Omental fat pad (tissue), 4 donors: ENCODE data around the gene IREB2. TPM values are rescaled to one million over a fixed set of nuclear protein-coding genes. Genes with fewer than 3 reads are reported as not detected.

Experiments
- ATAC-seq: fragments of 150-250 bp; one replicate; pipeline ENCODE4 v1.9.1; 2016; ENCODE audit warnings: mild to moderate bottlenecking, moderate library complexity; ENCODE audit not compliant: low FRiP score
- DNase-seq: peaks from one replicate; pipeline ENCODE4 v3.0.0-alpha.2; 2019; ENCODE audit warnings: low spot score
- total RNA-seq, 4 donors: library from RNA; depleted of rRNA; stranded (reverse); fragments of >200 nt; gene quantifications; one replicate each; pipeline ENCODE4 v1.1.0, GENCODE V29; 2016
- TF ChIP-seq, protein P1 (sequence below), 3 donors: fragments of 450-650 bp; IDR thresholded peaks; one replicate each; pipeline ENCODE4 v1.5.1; 2016 to 2017; ENCODE audit warnings: antibody characterized with exemption in 3 of 3, mild to moderate bottlenecking in 3 of 3, moderate library complexity in 2 of 3

IREB2 gene
- total RNA-seq, 4 donors from 2014 or later = 24.0 to 46.5 (median 33.2) TPM

DNA sequence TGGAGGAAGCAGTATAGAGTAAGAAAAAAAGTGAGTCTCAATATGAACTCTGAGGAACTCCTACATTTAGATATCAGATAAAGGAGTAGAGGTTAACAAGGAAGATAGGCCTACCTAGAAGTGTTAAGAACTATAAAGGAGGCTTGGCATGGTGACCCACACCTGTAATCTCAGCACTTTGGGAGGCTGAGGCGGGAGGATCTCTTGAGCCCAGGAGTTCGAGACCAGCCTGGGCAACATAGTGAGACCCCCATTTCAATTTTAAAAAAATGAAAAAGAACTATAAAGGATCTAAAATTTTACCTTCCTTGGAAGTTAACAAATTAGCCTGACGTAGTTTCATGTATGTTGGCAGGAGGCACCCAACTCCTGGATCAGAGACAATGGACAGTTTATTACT is 14.5 kb downstream of the IREB2 start:
- TF ChIP-seq, protein P1, sequence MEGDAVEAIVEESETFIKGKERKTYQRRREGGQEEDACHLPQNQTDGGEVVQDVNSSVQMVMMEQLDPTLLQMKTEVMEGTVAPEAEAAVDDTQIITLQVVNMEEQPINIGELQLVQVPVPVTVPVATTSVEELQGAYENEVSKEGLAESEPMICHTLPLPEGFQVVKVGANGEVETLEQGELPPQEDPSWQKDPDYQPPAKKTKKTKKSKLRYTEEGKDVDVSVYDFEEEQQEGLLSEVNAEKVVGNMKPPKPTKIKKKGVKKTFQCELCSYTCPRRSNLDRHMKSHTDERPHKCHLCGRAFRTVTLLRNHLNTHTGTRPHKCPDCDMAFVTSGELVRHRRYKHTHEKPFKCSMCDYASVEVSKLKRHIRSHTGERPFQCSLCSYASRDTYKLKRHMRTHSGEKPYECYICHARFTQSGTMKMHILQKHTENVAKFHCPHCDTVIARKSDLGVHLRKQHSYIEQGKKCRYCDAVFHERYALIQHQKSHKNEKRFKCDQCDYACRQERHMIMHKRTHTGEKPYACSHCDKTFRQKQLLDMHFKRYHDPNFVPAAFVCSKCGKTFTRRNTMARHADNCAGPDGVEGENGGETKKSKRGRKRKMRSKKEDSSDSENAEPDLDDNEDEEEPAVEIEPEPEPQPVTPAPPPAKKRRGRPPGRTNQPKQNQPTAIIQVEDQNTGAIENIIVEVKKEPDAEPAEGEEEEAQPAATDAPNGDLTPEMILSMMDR (IDR thresholded peaks at IDR 0.05) = no peak
- DNase-seq (no peak), ATAC-seq (no peak)

DNA sequence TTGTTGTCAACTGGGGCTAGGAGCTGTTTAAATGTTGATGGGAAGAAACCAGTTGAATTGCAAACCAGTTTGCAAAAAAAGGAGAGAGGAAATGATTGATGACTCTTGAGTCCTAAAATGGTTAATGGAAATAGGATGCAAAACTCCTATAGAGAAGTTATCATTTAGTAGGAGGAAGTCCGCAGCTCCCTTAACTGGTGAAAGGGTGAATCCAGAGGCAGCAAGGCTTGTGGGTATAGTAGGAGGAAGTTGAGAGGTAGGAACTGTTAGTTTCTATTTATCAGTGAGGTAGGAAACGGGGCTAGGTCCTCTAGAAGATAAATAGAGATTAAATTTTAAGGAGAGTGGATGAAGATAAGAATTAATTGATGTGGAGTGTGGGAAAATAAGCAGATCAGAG is 15.4 kb downstream of the IREB2 start:
- TF ChIP-seq, protein P1 (IDR thresholded peaks at IDR 0.05) = no peak
- DNase-seq (no peak), ATAC-seq (no peak)

DNA sequence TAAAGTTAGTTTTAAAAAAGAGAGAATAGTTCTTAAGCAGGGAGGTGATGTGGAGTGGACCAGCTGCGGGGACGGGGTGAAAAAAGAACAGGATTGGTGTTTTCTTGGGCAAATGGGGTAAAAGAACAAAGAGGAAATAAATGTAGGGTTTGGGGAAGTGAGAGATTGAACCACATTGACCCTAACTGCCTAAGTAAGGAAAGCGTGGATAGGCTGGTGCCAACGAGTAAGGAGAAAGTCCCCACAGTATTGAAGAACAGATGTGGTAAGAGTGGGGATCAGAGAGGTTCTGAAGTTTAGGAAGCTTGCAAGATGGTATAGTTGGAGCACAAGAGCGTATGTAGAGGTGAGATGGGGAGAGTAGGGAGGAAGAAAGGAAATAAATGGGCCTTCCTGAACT is 17.0 kb downstream of the IREB2 start:
- TF ChIP-seq, protein P1 (IDR thresholded peaks at IDR 0.05) = no peak
- DNase-seq (no peak), ATAC-seq (no peak)

DNA sequence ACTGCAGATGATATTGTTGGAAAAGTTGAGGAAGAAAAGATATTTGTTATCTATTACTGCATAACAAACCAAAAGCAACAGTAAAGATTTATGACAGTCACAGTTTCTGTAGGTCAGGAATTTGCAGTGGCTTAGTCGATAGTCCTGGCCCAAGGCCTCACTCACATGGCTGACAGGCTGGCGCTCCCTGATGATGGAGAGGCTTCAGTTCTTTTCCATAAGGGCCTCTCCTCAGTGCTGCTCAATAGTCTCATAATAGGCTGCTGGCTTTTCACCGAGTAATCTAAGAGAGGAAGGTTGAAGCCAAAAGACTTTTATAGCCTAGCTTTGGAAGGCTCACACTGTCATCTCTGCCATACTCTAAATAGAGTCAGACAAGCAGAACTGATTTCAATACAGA is 17.7 kb downstream of the IREB2 start:
- TF ChIP-seq, protein P1 (IDR thresholded peaks at IDR 0.05) = no peak
- DNase-seq (no peak), ATAC-seq (no peak)

DNA sequence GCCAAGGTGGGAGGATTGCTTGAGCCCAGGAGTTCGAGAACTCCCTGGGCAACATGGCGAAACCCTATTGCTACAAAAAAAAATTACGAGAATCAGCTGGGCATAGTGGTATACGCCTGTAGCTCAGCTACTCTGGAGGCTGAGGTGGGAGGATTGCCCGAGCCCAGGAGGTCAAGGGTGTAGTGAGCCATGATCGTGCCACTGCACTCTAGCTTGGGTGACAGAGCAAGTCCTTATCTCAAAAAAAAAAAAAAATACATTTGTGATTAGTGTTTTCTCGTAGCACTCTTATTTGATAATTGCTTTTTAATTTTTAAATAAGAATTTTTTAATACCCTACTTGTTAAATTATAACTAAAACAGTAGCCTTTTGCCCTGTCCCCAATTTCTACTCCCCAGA is 18.4 kb downstream of the IREB2 start:
- DNase-seq = no peak

DNA sequence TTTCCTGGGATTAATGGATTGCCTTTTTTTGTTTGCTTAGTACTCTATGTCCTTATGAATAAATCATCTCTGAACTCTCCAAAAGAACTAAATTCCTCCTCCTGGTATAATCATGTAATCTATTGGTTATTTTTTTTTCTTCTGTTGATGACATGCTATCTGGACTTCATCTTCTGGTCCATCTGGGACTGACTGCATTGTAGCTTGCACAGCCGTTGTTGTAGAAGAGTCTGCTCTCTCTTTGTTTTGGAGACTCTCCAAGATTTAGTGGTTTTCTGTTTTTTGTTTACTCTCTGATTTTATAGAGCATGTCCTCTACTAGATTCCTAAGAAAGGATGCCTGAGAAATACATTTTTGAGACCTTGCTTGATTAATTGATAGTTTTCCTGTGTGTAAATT is 19.1 kb downstream of the IREB2 start:
- TF ChIP-seq, protein P1 (IDR thresholded peaks at IDR 0.05) = no peak
- DNase-seq (no peak), ATAC-seq (no peak)

More for the DNA sequence above, 18.4 kb downstream of the IREB2 start:
- no peak for ATAC-seq
- TF ChIP-seq, protein P1 (IDR thresholded peaks at IDR 0.05) = no peak

DNA sequence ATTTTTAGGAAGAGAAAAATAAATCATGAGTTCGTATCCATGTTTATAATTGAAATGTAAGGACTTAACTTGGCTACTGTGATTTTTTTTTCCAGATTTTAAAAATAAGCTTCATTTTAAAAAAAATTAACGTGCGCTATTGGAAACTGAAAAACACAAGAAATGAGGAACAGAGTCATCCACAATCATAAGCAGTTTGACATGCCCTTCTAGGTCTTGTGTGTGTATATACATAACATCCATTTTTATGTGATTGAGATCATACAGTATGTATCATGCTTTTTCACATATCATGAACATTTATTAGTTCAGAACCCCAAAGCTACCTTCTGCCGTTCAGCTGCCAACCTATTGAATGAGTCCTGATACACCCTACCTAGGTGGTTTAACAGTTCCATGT is 22.7 kb downstream of the IREB2 start:
- DNase-seq (no peak), ATAC-seq (no peak)
- TF ChIP-seq, protein P1 (IDR thresholded peaks at IDR 0.05) = no peak
